DMS153 treated with DMSO at 0.1 percent for 48 hours (cell line): ENCODE results near the gene RRP7A.
"Not testable (repeated sequence)": the region's sequence is repeated elsewhere in the genome, so short reads cannot be mapped to it uniquely, and the experiment has no call there.

ENCODE experiments used
- DNase-seq: peaks from one replicate; lab custom pipeline; 2025; ENCODE audit not compliant: unreplicated experiment; lab: John Stamatoyannopoulos, UW

The RRP7A gene

GRCh38 chr22:42500161-42500835 is 19.3 kb downstream of the RRP7A start:
- DNase-seq, result no peak

GRCh38 chr22:42499773-42500160 is 19.8 kb downstream of the RRP7A start:
- not testable (repeated sequence) for DNase-seq

GRCh38 chr22:42495533-42496141 is 24.0 kb downstream of the RRP7A start:
- DNase-seq, result not testable (repeated sequence)

- DNase-seq, result no peak
Measured at GRCh38 chr22:42493393-42493792, 26.2 kb downstream of the RRP7A start.

- DNase-seq, result no peak
Measured at GRCh38 chr22:42492323-42492690, 27.3 kb downstream of the RRP7A start.

GRCh38 chr22:42490243-42490832 is 29.3 kb downstream of the RRP7A start:
- DNase-seq, result no peak

- DNase-seq, result no peak
Measured at GRCh38 chr22:42489000-42489399, 30.6 kb downstream of the RRP7A start.

- DNase-seq, result no peak
Measured at GRCh38 chr22:42484506-42484905, 35.1 kb downstream of the RRP7A start.

GRCh38 chr22:42483610-42484223 is 35.9 kb downstream of the RRP7A start:
- not testable (repeated sequence) for DNase-seq

- DNase-seq, result no peak
Measured at GRCh38 chr22:42475122-42475521, 44.5 kb downstream of the RRP7A start.

- peak; percentile 64 for DNase-seq
Measured at GRCh38 chr22:42473484-42474193, 46.0 kb downstream of the RRP7A start.

- no peak for DNase-seq
Measured at GRCh38 chr22:42472671-42473070, 46.9 kb downstream of the RRP7A start.

- no peak for DNase-seq
Measured at GRCh38 chr22:42471441-42471840, 48.2 kb downstream of the RRP7A start.

- no peak for DNase-seq
Measured at GRCh38 chr22:42470366-42471082, 49.1 kb downstream of the RRP7A start.

- DNase-seq, result no peak
Measured at GRCh38 chr22:42468841-42469240, 50.8 kb downstream of the RRP7A start.

- peak; percentile 11 for DNase-seq
Measured at GRCh38 chr22:42462016-42462415, 57.6 kb downstream of the RRP7A start.

GRCh38 chr22:42461511-42461910 is 58.1 kb downstream of the RRP7A start:
- DNase-seq, result peak; percentile 21
